OCI-LY3 (cell line): ENCODE data around the gene LRBA.

Source experiments
- CTCF ChIP-seq: fragments of 200-600, 300-600 bp; sonication (generic); IDR thresholded peaks from 2 replicates; pipeline ENCODE4 v1.5.1; 2014; ENCODE audit warnings: antibody characterized with exemption, low read length, low read depth
- EZH2phosphoT487 ChIP-seq: fragments of 200-600 bp; shearing (Covaris generic); IDR thresholded peaks from 2 replicates; pipeline ENCODE4 v1.6.1; 2018; ENCODE audit warnings: antibody characterized with exemption, mixed run types, low read depth

GRCh38 chr4:150699599-150699998, 315.5 kb downstream of the LRBA start:
- TF ChIP-seq CTCF (no peak), EZH2phosphoT487 (no peak)
